Activated CD4-positive, CD25-positive, alpha-beta regulatory T cell treated with anti-CD3 and anti-CD28 coated beads, Interleukin-2, amount 50 U/mL, for 24 hours (primary cell): Measurements from ENCODE around the gene CYBA.
"Not testable (repeated sequence)": the region's sequence is repeated elsewhere in the genome, so short reads cannot be mapped to it uniquely, and the experiment has no call there.

ENCODE experiments used
- ATAC-seq, 2 donors: fragments of 150-1000 bp; cut with Tn5 transposase; one replicate each; pipeline ENCODE4 v1.10.0; 2021; ENCODE audit warnings: mild to moderate bottlenecking in 1 of 2, moderate library complexity in 1 of 2

Gene CYBA

GRCh38 chr16:88609426-88609825 lies 41.4 kb downstream of the CYBA start:
- ATAC-seq, result not testable (repeated sequence)

GRCh38 chr16:88608076-88608475 lies 42.8 kb downstream of the CYBA start:
- ATAC-seq, result no peak

GRCh38 chr16:88606148-88606757 lies 44.6 kb downstream of the CYBA start:
- no peak for ATAC-seq

GRCh38 chr16:88605186-88606147 lies 45.4 kb downstream of the CYBA start:
- no peak for ATAC-seq

GRCh38 chr16:88602091-88602490 lies 48.8 kb downstream of the CYBA start:
- ATAC-seq, result no peak

GRCh38 chr16:88601313-88602036 lies 49.4 kb downstream of the CYBA start:
- ATAC-seq, result no peak

GRCh38 chr16:88600539-88600896 lies 50.3 kb downstream of the CYBA start:
- ATAC-seq, result no peak

GRCh38 chr16:88599825-88600538 lies 50.9 kb downstream of the CYBA start:
- ATAC-seq, result no peak

GRCh38 chr16:88599092-88599733 lies 51.6 kb downstream of the CYBA start:
- ATAC-seq, result no peak

- no peak for ATAC-seq
Observed at GRCh38 chr16:88597856-88598491, 52.9 kb downstream of the CYBA start.

- no peak for ATAC-seq
Observed at GRCh38 chr16:88596483-88596882, 54.4 kb downstream of the CYBA start.

- ATAC-seq, result no peak
Observed at GRCh38 chr16:88595921-88596320, 54.9 kb downstream of the CYBA start.

GRCh38 chr16:88595101-88595500 lies 55.8 kb downstream of the CYBA start:
- no peak for ATAC-seq

GRCh38 chr16:88593910-88594309 lies 56.9 kb downstream of the CYBA start:
- no peak for ATAC-seq

- ATAC-seq, result no peak
Observed at GRCh38 chr16:88593489-88593888, 57.4 kb downstream of the CYBA start.
